K562 (cell line): ENCODE results near the gene PPP4C. TPM values are rescaled to one million over a fixed set of nuclear protein-coding genes. Genes with fewer than 3 reads are reported as not detected.

ENCODE experiments used
- ARNT ChIP-seq, 2 experiments: fragments of 450-650 bp; IDR thresholded peaks; 2 replicates each; pipeline ENCODE4 v1.6.1; 2016; ENCODE audit warnings: mild to moderate bottlenecking in 1 of 2
- CHD1 ChIP-seq: fragments of 200-600 bp; sonication (generic); IDR thresholded peaks from one replicate; pipeline ENCODE4 v1.6.1; 2012; ENCODE audit warnings: mild to moderate bottlenecking, moderate library complexity, low read length, inconsistent platforms
- ETV5 ChIP-seq: sonication (generic); formaldehyde crosslinking; IDR thresholded peaks from 2 replicates; pipeline ENCODE4 v1.4.0; 2020; ENCODE audit warnings: low read depth, mild to moderate bottlenecking, missing genetic modification reagents
- HBP1 ChIP-seq: fragments of 450-650 bp; formaldehyde crosslinking; IDR thresholded peaks from 2 replicates; pipeline ENCODE4 v1.4.0; 2022; ENCODE audit warnings: missing genetic modification characterization
- HES1 ChIP-seq: fragments of 450-650 bp; IDR thresholded peaks from 2 replicates; pipeline ENCODE4 v1.6.1; 2016; ENCODE audit warnings: low read depth, mild to moderate bottlenecking, moderate library complexity
- POLR2A ChIP-seq: fragments of 450-650 bp; conservative IDR thresholded peaks from 2 replicates; pipeline ENCODE4 v1.6.1; 2016
- POLR2G ChIP-seq: fragments of 200-400 bp; formaldehyde crosslinking; IDR thresholded peaks from 2 replicates; pipeline ENCODE4 v1.6.1; 2017; ENCODE audit warnings: low read depth, mild to moderate bottlenecking, antibody characterized with exemption, low read length, moderate library complexity
- PRPF4 ChIP-seq: fragments of 200-400 bp; formaldehyde crosslinking; IDR thresholded peaks from one replicate; pipeline ENCODE4 v1.6.1; 2017; ENCODE audit warnings: low read length, low read depth, mild to moderate bottlenecking; ENCODE audit not compliant: insufficient read depth, poor library complexity, severe bottlenecking
- RAD21 ChIP-seq, 2 experiments: fragments of 250-450 bp in 1 of 2; fragments of 450-650 bp in 1 of 2; sonication (Bioruptor Pico) in 1 of 2; formaldehyde crosslinking in 1 of 2; IDR thresholded peaks in 1 of 2; conservative IDR thresholded peaks in 1 of 2; 2 replicates each; pipeline versions ENCODE4 v1.4.0 to v1.8.0; 2020 to 2022; ENCODE audit warnings: mild to moderate bottlenecking in 2 of 2, moderate library complexity in 1 of 2
- RFX5 ChIP-seq: IDR thresholded peaks from 2 replicates; pipeline ENCODE4 v1.6.1; 2011; ENCODE audit warnings: low read depth, mild to moderate bottlenecking, improper control_type of control experiment, low read length
- SMARCE1 ChIP-seq: fragments of 450-650 bp; IDR thresholded peaks from 2 replicates; pipeline ENCODE4 v1.7.1; 2016; ENCODE audit warnings: mild to moderate bottlenecking
- TSHZ1 ChIP-seq: fragments of 250-450 bp; sonication (Bioruptor Pico); IDR thresholded peaks from 2 replicates; pipeline ENCODE4 v1.4.0; 2020; ENCODE audit warnings: mild to moderate bottlenecking, moderate library complexity
- ZNF280B ChIP-seq: fragments of 250-450 bp; sonication (Bioruptor Pico); IDR thresholded peaks from 2 replicates; pipeline ENCODE4 v1.5.1; 2021; ENCODE audit warnings: mild to moderate bottlenecking
- polyA plus RNA-seq, 8 experiments: library from polyadenylated mRNA; depleted of rRNA in 4 of 8; stranded (reverse) in 5 of 8; unstranded in 3 of 8; fragments of >200 nt; fragmentation: Nextera tagmentation in 2 of 8; fragmentation: Illumina TruSeq in 1 of 8; extraction: Ambion mirVana in 2 of 8; extraction: Trizol in 1 of 8; gene quantifications; 2 replicates each; pipeline versions ENCODE4 v1.2.1 to v1.2.3, GENCODE V29; 2011 to 2014; ENCODE audit warnings: inconsistent platforms in 1 of 8, missing spikeins in 1 of 8
- total RNA-seq, 7 experiments: library from RNA; depleted of rRNA in 6 of 7; stranded (reverse); fragments of >200 nt in 6 of 7; fragmentation: Illumina TruSeq in 2 of 7; extraction: Trizol in 2 of 7; gene quantifications; 2 replicates each; pipeline versions ENCODE4 v1.2.1 to v1.2.3, GENCODE V29; 2011 to 2021; ENCODE audit warnings: low replicate concordance in 1 of 7

The PPP4C gene
- total and polyA plus RNA-seq, 9 of the 15 experiments (the other 6 are each of a cell fraction or from before 2014, with no cell fraction given) = 3.5 to 183 (median 131) TPM

GRCh38 chr16:30068750-30069610, 6.8 kb upstream of the PPP4C start (continued):
- TF ChIP-seq ETV5 (CRISPR knock-in tag) (no peak), POLR2A (peak; percentile 27; the same call in 1 of the 2 replicates), ZNF280B (CRISPR knock-in tag) (no peak), TSHZ1 (CRISPR knock-in tag) (no peak), RAD21 (CRISPR knock-in tag; conservative IDR thresholded peaks at IDR 0.05 in 1 of 2, IDR thresholded peaks at IDR 0.05 in 1 of 2) (0 out of 4 replicates have a peak, but pooled peaks of 1 of the 2 experiments have one; percentile 11), SMARCE1 (no peak), RFX5 (no peak), ARNT (IDR thresholded peaks at IDR 0.05) (no peak), POLR2G (0 out of 2 replicates have a peak, but pooled peaks have one; percentile 9), HES1 (no peak), CHD1 (peak; percentile 21), HBP1 (no peak), PRPF4 (no peak)
